Measurements from ENCODE around the gene TIMM8A.

DNA sequence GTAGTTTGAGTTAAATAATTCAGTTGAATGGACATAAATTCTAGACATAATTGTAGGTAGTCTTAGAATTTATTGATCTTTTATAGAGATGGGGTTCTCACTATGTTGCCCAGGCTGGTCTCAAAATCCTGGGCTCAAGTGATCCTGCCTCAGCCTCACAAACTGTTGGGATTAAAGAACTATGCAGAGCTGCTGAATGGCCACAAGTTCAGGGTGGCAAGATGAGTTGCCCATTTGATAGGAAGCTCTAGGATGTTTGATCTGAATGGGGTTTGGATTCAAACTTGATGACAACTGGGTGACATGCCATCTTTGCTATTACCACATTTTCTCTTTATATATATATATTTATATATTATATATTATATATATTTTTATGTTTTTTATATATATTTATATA lies 45.8 kb upstream of the TIMM8A start:
- TF ChIP-seq YY1 (IDR thresholded peaks at IDR 0.05; ENCODE audit: insufficient read depth, insufficient read length) (no peak), ZNF274 (IDR thresholded peaks at IDR 0.05; ENCODE audit: low read depth, low read length) (no peak)
